Ovary (tissue), 9 donors: ENCODE measurements around the gene IMMP2L. TPM values are rescaled to one million over a fixed set of nuclear protein-coding genes. Genes with fewer than 3 reads are reported as not detected.
"Not testable (repeated sequence)": the region's sequence is repeated elsewhere in the genome, so short reads cannot be mapped to it uniquely, and the experiment has no call there.

Experiments used
- DNase-seq, 5 donors: peaks; one replicate each; pipeline ENCODE4 v3.0.0-alpha.2; 2019 to 2020
- H3K27ac ChIP-seq, 2 donors: fragments of 200-600 bp; one replicate each; pipeline versions ENCODE4 v1.5.1 to v1.8.0; 2019 to 2022
- H3K27me3 ChIP-seq: fragments of 200-600 bp; one replicate; pipeline ENCODE4 v1.8.0; 2022
- H3K36me3 ChIP-seq: fragments of 200-600 bp; sonication (generic); one replicate; pipeline ENCODE4 v1.5.1; 2019
- H3K4me1 ChIP-seq: one replicate; pipeline ENCODE4 v1.8.1; 2013; ENCODE audit warnings: mild to moderate bottlenecking, moderate library complexity; ENCODE audit not compliant: insufficient read depth
- H3K4me3 ChIP-seq: fragments of 200-600 bp; sonication (generic); one replicate; pipeline ENCODE4 v1.5.1; 2017
- H3K9me3 ChIP-seq, 2 donors: fragments of 200-600 bp in 1 of 2; sonication (generic) in 1 of 2; one replicate each; pipeline versions ENCODE4 v1.5.1 to v1.8.1; 2013 to 2019; ENCODE audit warnings: mild to moderate bottlenecking in 1 of 2, moderate library complexity in 1 of 2
- EP300 ChIP-seq: sonication (generic); formaldehyde crosslinking; IDR thresholded peaks from one replicate; pipeline ENCODE4 v1.6.1; 2017; ENCODE audit warnings: antibody characterized with exemption
- POLR2A ChIP-seq: fragments of 450-650 bp; IDR thresholded peaks from one replicate; pipeline ENCODE4 v1.6.1; 2017; ENCODE audit warnings: antibody characterized with exemption, mild to moderate bottlenecking, moderate library complexity
- WGBS, 3 donors: extraction: QIAGEN DNeasy Blood & Tissue Kit in 1 of 3; methylation state at CpG; one replicate each; pipeline versions ENCODE4 v1.1.5 to v1.1.7; 2013 to 2017; 5-methylcytosine and 5-hydroxymethylcytosine counted together
- intact Hi-C, 4 donors: fragments of 100-400 bp; cut with DNase I; formaldehyde crosslinking; loops; one replicate each; pipeline versions ENCODE4 v1.11.0 to v1.15.1; 2022 to 2023
- polyA plus RNA-seq, 2 donors: library from polyadenylated mRNA; stranded (reverse); fragments of 200-250 nt in 1 of 2; fragments of 350-450 nt in 1 of 2; fragmentation: Illumina TruSeq in 1 of 2; extraction: RNeasy Lipid Tissue Mini Kit (QIAGEN cat#74804) in 1 of 2; gene quantifications; one replicate each; pipeline ENCODE4 v1.2.3, GENCODE V29; 2013 to 2014
- total RNA-seq, 7 donors: library from RNA; depleted of rRNA in 2 of 7; stranded (reverse); fragments of >200 nt in 2 of 7; fragmentation: NEBNext Ultra II Directional in 3 of 7; extraction: Animal tissue kit (Norgen Biotek cat#: 25700) in 3 of 7; gene quantifications; one replicate each; pipeline versions ENCODE4 v1.1.0 to v1.2.4, GENCODE V29; 2016 to 2023
- TF ChIP-seq, protein P1 (sequence below), 3 donors: fragments of 450-650 bp in 2 of 3; fragments of 200-600 bp in 1 of 3; IDR thresholded peaks; one replicate each; pipeline versions ENCODE4 v1.5.1 to v1.8.0; 2016 to 2022; ENCODE audit warnings: antibody characterized with exemption in 3 of 3, mild to moderate bottlenecking in 1 of 3
- donor health status: DM: no; HTN: no; CAD: no; lungs with moderate emphysema.
- donor health status: DM: no; HTN: no; CAD: no.
- donor health status: Bipolar disorder and iron deficiency.
- donor health status: DM: yes; HTN: yes; CAD: no.
- donor health status: DM: no; HTN: no; CAD: no.
- donor health status: DM: yes; HTN: yes; CAD: no.

The IMMP2L gene
- total and polyA plus RNA-seq, 9 donors = 19.5 to 36.9 (median 29.9) TPM

- WGBS, 3 donors = 45 to 50% (median 49%) methylated on average over 2 of the region's 2 CpGs
- no peaks in the 10 kb centered on the region for H3K36me3 ChIP-seq
- no peaks in the 10 kb centered on the region for H3K4me1 ChIP-seq
- TF ChIP-seq POLR2A (no peak), EP300 (no peak)
- TF ChIP-seq, protein P1, sequence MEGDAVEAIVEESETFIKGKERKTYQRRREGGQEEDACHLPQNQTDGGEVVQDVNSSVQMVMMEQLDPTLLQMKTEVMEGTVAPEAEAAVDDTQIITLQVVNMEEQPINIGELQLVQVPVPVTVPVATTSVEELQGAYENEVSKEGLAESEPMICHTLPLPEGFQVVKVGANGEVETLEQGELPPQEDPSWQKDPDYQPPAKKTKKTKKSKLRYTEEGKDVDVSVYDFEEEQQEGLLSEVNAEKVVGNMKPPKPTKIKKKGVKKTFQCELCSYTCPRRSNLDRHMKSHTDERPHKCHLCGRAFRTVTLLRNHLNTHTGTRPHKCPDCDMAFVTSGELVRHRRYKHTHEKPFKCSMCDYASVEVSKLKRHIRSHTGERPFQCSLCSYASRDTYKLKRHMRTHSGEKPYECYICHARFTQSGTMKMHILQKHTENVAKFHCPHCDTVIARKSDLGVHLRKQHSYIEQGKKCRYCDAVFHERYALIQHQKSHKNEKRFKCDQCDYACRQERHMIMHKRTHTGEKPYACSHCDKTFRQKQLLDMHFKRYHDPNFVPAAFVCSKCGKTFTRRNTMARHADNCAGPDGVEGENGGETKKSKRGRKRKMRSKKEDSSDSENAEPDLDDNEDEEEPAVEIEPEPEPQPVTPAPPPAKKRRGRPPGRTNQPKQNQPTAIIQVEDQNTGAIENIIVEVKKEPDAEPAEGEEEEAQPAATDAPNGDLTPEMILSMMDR (IDR thresholded peaks at IDR 0.05) = no peak
- no peaks in the 10 kb centered on the region for H3K27me3 ChIP-seq
- no peak overlapping the region for H3K27ac ChIP-seq
- H3K4me3 ChIP-seq = no peak overlapping the region
- no peaks in the 10 kb centered on the region for H3K9me3 ChIP-seq
- intact Hi-C loops = no loop called here
- DNase-seq = no peak
Measured at GRCh38 chr7:111459757-111460280, 102.5 kb downstream of the IMMP2L start.

DNA sequence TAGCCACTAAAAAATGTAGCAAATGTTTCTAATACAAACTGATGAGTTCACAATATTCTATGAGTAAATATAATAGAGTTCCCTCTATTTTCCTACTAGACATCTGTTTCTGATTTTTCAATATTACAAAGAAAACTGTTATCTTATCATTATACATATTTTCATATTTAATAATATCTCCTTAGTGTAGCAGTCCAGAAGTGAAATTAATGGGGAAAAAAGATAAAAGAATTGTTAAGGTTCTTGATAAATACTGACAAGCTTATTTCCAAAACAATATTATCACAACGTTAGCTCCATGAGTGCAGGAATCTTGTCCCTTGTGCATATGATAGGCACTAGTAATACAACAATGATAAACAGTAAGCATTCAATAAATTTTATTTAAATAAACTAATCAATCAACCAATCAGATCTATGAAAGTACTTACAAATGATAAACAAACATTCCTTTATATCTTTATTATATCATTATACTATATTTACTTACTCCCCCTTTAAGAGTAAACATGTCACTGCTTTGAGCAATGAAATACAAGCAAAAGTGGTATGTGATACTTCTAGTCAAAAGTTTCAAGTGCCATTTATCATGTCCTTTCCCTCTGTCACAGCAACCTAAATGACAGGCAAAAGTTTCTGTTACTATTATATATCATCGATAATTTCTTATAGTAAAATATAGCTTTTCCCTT is 103.1 kb downstream of the IMMP2L start:
- Histone ChIP-seq H3K27me3 (no peaks in the 10 kb centered on the region), H3K4me3 (no peak overlapping the region), H3K27ac (no peak overlapping the region), H3K9me3 (no peaks in the 10 kb centered on the region), H3K4me1 (no peaks in the 10 kb centered on the region), H3K36me3 (no peaks in the 10 kb centered on the region)
- no peak for DNase-seq
- intact Hi-C loops = no loop called here
- whole genome bisulfite sequencing, 3 donors = 51 to 61% (median 59%) methylated on average over 2 of the region's 2 CpGs
- TF ChIP-seq POLR2A (no peak), EP300 (no peak)
- TF ChIP-seq, protein P1 (IDR thresholded peaks at IDR 0.05) = no peak

GRCh38 chr7:111450705-111451104 is 111.6 kb downstream of the IMMP2L start:
- H3K4me3 ChIP-seq, H3K9me3 ChIP-seq, DNase-seq, H3K27me3 ChIP-seq, H3K27ac ChIP-seq, H3K4me1 ChIP-seq, intact Hi-C loops, H3K36me3 ChIP-seq: not testable (repeated sequence)
- 83 to 100% (median 100%) methylated on average over 1 to 2 of the region's 2 CpGs for WGBS, 3 donors

- H3K36me3 ChIP-seq, DNase-seq, H3K27ac ChIP-seq, H3K27me3 ChIP-seq, H3K9me3 ChIP-seq, H3K4me3 ChIP-seq, H3K4me1 ChIP-seq, intact Hi-C loops: not testable (repeated sequence)
- 93 to 98% (median 95%) methylated on average over 4 to 6 of the region's 6 CpGs for WGBS, 3 donors
Measured at GRCh38 chr7:111447502-111447901, 114.8 kb downstream of the IMMP2L start.

DNA sequence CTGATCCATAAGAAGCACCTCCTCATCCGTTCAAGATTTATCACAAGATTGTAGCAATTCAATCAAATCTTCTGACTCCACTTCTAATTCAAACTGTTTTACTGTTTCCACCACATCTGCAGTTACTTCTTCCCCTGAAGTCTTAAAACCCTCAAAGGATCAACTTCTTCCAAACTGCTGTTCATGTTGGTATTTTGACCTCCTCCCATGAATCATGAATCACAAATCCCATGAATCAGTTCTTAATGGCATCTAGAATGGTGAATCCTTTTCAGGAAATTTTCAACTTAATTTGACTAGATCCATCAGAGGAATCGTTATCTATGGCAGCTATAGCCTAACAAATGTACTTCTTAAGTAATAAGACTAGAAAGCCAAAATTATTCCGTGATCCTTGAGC is 122.3 kb downstream of the IMMP2L start:
- intact Hi-C loops = no loop called here
- H3K9me3 ChIP-seq = no peaks in the 10 kb centered on the region
- H3K27me3 ChIP-seq = no peaks in the 10 kb centered on the region
- TF ChIP-seq POLR2A (no peak), EP300 (no peak)
- TF ChIP-seq, protein P1 (IDR thresholded peaks at IDR 0.05) = no peak
- WGBS, 3 donors = 96 to 97% (median 96%) methylated on average over 3 of the region's 3 CpGs
- no peaks in the 10 kb centered on the region for H3K4me1 ChIP-seq
- no peaks in the 10 kb centered on the region for H3K36me3 ChIP-seq
- DNase-seq = no peak
- no peak overlapping the region for H3K4me3 ChIP-seq
- H3K27ac ChIP-seq = no peak overlapping the region
